ENCODE data around the gene RPTOR.
A peak's percentile ranks its signal among the peaks of the same experiment; 100 is the strongest.

RPTOR gene

GRCh38 chr17:80702315-80703141 lies 157.9 kb downstream of the RPTOR start:
- no peak for DNase-seq

- no peak for DNase-seq
Observed at GRCh38 chr17:80703142-80703478, 158.5 kb downstream of the RPTOR start.

GRCh38 chr17:80704381-80704819 lies 159.8 kb downstream of the RPTOR start:
- no peak for DNase-seq

GRCh38 chr17:80704894-80705293 lies 160.3 kb downstream of the RPTOR start:
- no peak for DNase-seq

GRCh38 chr17:80705988-80706387 lies 161.3 kb downstream of the RPTOR start:
- no peak for DNase-seq

GRCh38 chr17:80706463-80706867 lies 161.8 kb downstream of the RPTOR start:
- no peak for DNase-seq

- no peak for DNase-seq
Observed at GRCh38 chr17:80708480-80708879, 163.8 kb downstream of the RPTOR start.

- DNase-seq, result no peak
Observed at GRCh38 chr17:80709090-80709695, 164.6 kb downstream of the RPTOR start.

GRCh38 chr17:80710714-80711302 lies 166.2 kb downstream of the RPTOR start:
- no peak for DNase-seq

- no peak for DNase-seq
Observed at GRCh38 chr17:80712089-80712488, 167.5 kb downstream of the RPTOR start.

GRCh38 chr17:80712606-80713005 lies 168.0 kb downstream of the RPTOR start:
- DNase-seq, result no peak

GRCh38 chr17:80716986-80717719 lies 172.5 kb downstream of the RPTOR start:
- DNase-seq, result no peak

GRCh38 chr17:80717720-80718083 lies 173.1 kb downstream of the RPTOR start:
- DNase-seq, result no peak

GRCh38 chr17:80718428-80718827 lies 173.8 kb downstream of the RPTOR start:
- DNase-seq, result no peak

- DNase-seq, result no peak
Observed at GRCh38 chr17:80719449-80719848, 174.8 kb downstream of the RPTOR start.

GRCh38 chr17:80720610-80721577 lies 176.3 kb downstream of the RPTOR start:
- peak; percentile 61 to 70 for DNase-seq

GRCh38 chr17:80722661-80723060 lies 178.0 kb downstream of the RPTOR start:
- no peak for DNase-seq

GRCh38 chr17:80724775-80725266 lies 180.2 kb downstream of the RPTOR start:
- no peak for DNase-seq

GRCh38 chr17:80725517-80725916 lies 180.9 kb downstream of the RPTOR start:
- no peak for DNase-seq

GRCh38 chr17:80726558-80727408 lies 182.1 kb downstream of the RPTOR start:
- DNase-seq, result no peak

- no peak for DNase-seq
Observed at GRCh38 chr17:80727409-80727755, 182.7 kb downstream of the RPTOR start.
